Fibroblast of lung (primary cell): Measurements from ENCODE around the gene TMEM116. TPM values are rescaled to one million over a fixed set of nuclear protein-coding genes. Genes with fewer than 3 reads are reported as not detected.

ENCODE experiments used
- DNase-seq, 2 donors: peaks; one replicate each; pipeline versions ENCODE4 v3.0.0 to v3.0.0-alpha.2; 2010; ENCODE audit warnings: low read depth in 2 of 2
- H2AFZ ChIP-seq: 2 replicates; pipeline ENCODE4 v1.5.1; 2012; ENCODE audit warnings: low read length, control low read depth, inconsistent platforms
- H3K27ac ChIP-seq: 2 replicates; pipeline ENCODE4 v1.5.1; 2011; ENCODE audit warnings: low read length, control low read depth; ENCODE audit not compliant: insufficient read depth
- H3K27me3 ChIP-seq: 2 replicates; pipeline ENCODE4 v1.5.1; 2011; ENCODE audit warnings: mild to moderate bottlenecking, low read length; ENCODE audit not compliant: control insufficient read depth, insufficient read depth
- H3K36me3 ChIP-seq: 2 replicates; pipeline ENCODE4 v1.5.1; 2011; ENCODE audit warnings: low read length; ENCODE audit not compliant: control insufficient read depth, insufficient read depth
- H3K4me1 ChIP-seq: 2 replicates; pipeline ENCODE4 v1.5.1; 2011; ENCODE audit warnings: low read length; ENCODE audit not compliant: control insufficient read depth, insufficient read depth; ENCODE audit errors: extremely low read depth
- H3K4me2 ChIP-seq: 2 replicates; pipeline ENCODE4 v1.5.1; 2011; ENCODE audit warnings: low read length, control low read depth; ENCODE audit not compliant: insufficient read depth; ENCODE audit errors: extremely low read depth
- H3K4me3 ChIP-seq, 4 experiments: fragments of 200-600 bp in 1 of 4; sonication (generic) in 1 of 4; replicated peaks in 1 of 4; 2 replicates each; pipeline ENCODE4 v1.5.1; 2011 to 2016; ENCODE audit warnings: low read length in 4 of 4, low read depth in 3 of 4, mild to moderate bottlenecking in 3 of 4, control low read depth in 2 of 4, inconsistent platforms in 1 of 4, mixed read lengths in 1 of 4; ENCODE audit not compliant: insufficient read depth in 1 of 4; ENCODE audit errors: control extremely low read depth in 1 of 4
- H3K79me2 ChIP-seq: 2 replicates; pipeline ENCODE4 v1.5.1; 2012; ENCODE audit warnings: mild to moderate bottlenecking, low read length, inconsistent platforms; ENCODE audit not compliant: control insufficient read depth, insufficient read depth
- H3K9ac ChIP-seq: 2 replicates; pipeline ENCODE4 v1.5.1; 2011; ENCODE audit warnings: mild to moderate bottlenecking, low read length, control low read depth; ENCODE audit not compliant: insufficient read depth
- H3K9me3 ChIP-seq: 2 replicates; pipeline ENCODE4 v1.5.1; 2012; ENCODE audit warnings: low read depth, low read length; ENCODE audit not compliant: control insufficient read depth, insufficient read depth
- H4K20me1 ChIP-seq: 2 replicates; pipeline ENCODE4 v1.5.1; 2011; ENCODE audit warnings: low read length; ENCODE audit not compliant: control insufficient read depth, insufficient read depth; ENCODE audit errors: extremely low read depth
- EZH2 ChIP-seq: IDR thresholded peaks from 2 replicates; pipeline ENCODE4 v1.5.1; 2012; ENCODE audit warnings: low read length, control low read depth, mild to moderate bottlenecking; ENCODE audit errors: missing control alignments
- polyA plus RNA-seq, 2 donors: library from polyadenylated mRNA; depleted of rRNA in 1 of 2; stranded (reverse) in 1 of 2; unstranded in 1 of 2; fragments of >200 nt; gene quantifications; 2 replicates each; pipeline ENCODE4 v1.2.1, GENCODE V29; 2011 to 2012; ENCODE audit warnings: missing spikeins in 1 of 2
- total RNA-seq: library from RNA; depleted of rRNA; stranded (reverse); fragments of >200 nt; gene quantifications from 2 replicates; pipeline ENCODE4 v1.2.1, GENCODE V29; 2014
- TF ChIP-seq, protein P1 (sequence below), 2 donors: IDR thresholded peaks in 1 of 2; conservative IDR thresholded peaks in 1 of 2; 1 replicate in 1 of 2; 2 replicates in 1 of 2; pipeline ENCODE4 v1.5.1; 2011 to 2012; ENCODE audit warnings: low read length in 2 of 2, control low read depth in 1 of 2, inconsistent platforms in 1 of 2, low read depth in 1 of 2, mild to moderate bottlenecking in 1 of 2

Gene TMEM116
- total and polyA plus RNA-seq, 2 donors (not counting 1 experiment from before 2014, with no cell fraction given) = 7.8 to 21.8 TPM

GRCh38 chr12:111881716-111882115 lies 131.2 kb downstream of the TMEM116 start:
- no peak for TF ChIP-seq EZH2
- TF ChIP-seq, protein P1, sequence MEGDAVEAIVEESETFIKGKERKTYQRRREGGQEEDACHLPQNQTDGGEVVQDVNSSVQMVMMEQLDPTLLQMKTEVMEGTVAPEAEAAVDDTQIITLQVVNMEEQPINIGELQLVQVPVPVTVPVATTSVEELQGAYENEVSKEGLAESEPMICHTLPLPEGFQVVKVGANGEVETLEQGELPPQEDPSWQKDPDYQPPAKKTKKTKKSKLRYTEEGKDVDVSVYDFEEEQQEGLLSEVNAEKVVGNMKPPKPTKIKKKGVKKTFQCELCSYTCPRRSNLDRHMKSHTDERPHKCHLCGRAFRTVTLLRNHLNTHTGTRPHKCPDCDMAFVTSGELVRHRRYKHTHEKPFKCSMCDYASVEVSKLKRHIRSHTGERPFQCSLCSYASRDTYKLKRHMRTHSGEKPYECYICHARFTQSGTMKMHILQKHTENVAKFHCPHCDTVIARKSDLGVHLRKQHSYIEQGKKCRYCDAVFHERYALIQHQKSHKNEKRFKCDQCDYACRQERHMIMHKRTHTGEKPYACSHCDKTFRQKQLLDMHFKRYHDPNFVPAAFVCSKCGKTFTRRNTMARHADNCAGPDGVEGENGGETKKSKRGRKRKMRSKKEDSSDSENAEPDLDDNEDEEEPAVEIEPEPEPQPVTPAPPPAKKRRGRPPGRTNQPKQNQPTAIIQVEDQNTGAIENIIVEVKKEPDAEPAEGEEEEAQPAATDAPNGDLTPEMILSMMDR (conservative IDR thresholded peaks at IDR 0.05 in 1 of 2, IDR thresholded peaks at IDR 0.05 in 1 of 2; ENCODE audit: low read depth in 1 of 2, low read length in 2 of 2) = no peak
- DNase-seq = no peak
- peaks cover 13% of the 10 kb centered on the region for H3K36me3 ChIP-seq

More at GRCh38 chr12:111881716-111882115, 131.2 kb downstream of the TMEM116 start:
- Histone ChIP-seq H3K27ac (no peak overlapping the region), H3K9me3 (no peaks in the 10 kb centered on the region), H3K9ac (no peak overlapping the region), H3K4me3 (no peak overlapping the region), H2AFZ (no peak overlapping the region), H3K27me3 (no peaks in the 10 kb centered on the region), H3K4me1 (no peaks in the 10 kb centered on the region), H4K20me1 (no peaks in the 10 kb centered on the region), H3K4me2 (no peak overlapping the region), H3K79me2 (no peaks in the 10 kb centered on the region)

Other genes with a start within 250 kb of the TMEM116 start
- gene ALDH2, start 246.2 kb downstream of the TMEM116 start, total RNA-seq = 43.4 and 53.7 TPM in 2 replicates
- 27.2 and 27.7 TPM in 2 replicates for gene ALDH2, start 246.2 kb downstream of the TMEM116 start, polyA plus RNA-seq
- gene MAPKAPK5, start 170.9 kb downstream of the TMEM116 start, total RNA-seq = 19.5 and 26.8 TPM in 2 replicates
- 34.6 and 36.9 TPM in 2 replicates for gene MAPKAPK5, start 170.9 kb downstream of the TMEM116 start, polyA plus RNA-seq
- 127 and 128 TPM in 2 replicates for gene ERP29, start 261 bp upstream of the TMEM116 start, total RNA-seq
- gene ERP29, start 261 bp upstream of the TMEM116 start, polyA plus RNA-seq = 110 and 125 TPM in 2 replicates
- gene NAA25, start 95.6 kb upstream of the TMEM116 start, total RNA-seq = 16.9 and 18.8 TPM in 2 replicates
- gene NAA25, start 95.6 kb upstream of the TMEM116 start, polyA plus RNA-seq = 17.9 and 19.4 TPM in 2 replicates
- 55.7 and 83.4 TPM in 2 replicates for gene TRAFD1, start 112.4 kb upstream of the TMEM116 start, total RNA-seq
- 42.5 and 43.3 TPM in 2 replicates for gene TRAFD1, start 112.4 kb upstream of the TMEM116 start, polyA plus RNA-seq